T-helper 2 cell (primary cell): Measurements from ENCODE around the gene PDHX.
A peak's percentile ranks its signal among the peaks of the same experiment; 100 is the strongest.

Experiments used
- DNase-seq, 5 experiments: peaks; one replicate each; pipeline versions ENCODE4 v3.0.0 to v3.0.0-alpha.2; 2012 to 2022

Gene PDHX

DNA sequence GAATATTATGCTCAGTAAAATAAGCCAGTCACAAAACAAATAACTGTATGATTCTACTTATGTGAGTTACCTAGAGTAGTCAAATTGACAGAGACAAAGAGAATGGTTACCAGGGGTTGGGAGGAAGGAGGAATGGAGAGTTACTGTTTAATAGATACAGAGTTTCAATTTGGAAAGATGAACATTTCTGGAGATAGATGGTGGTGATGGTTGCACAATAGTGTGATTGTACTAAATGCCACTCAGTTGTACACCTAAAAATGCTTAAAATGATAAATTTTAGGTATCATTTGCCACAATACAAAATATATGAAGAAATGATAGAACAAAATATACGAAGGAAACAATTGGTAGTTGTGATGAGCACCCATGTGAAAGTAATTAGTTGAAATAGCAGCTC is 43.4 kb downstream of the PDHX start:
- DNase-seq: no peak

DNA sequence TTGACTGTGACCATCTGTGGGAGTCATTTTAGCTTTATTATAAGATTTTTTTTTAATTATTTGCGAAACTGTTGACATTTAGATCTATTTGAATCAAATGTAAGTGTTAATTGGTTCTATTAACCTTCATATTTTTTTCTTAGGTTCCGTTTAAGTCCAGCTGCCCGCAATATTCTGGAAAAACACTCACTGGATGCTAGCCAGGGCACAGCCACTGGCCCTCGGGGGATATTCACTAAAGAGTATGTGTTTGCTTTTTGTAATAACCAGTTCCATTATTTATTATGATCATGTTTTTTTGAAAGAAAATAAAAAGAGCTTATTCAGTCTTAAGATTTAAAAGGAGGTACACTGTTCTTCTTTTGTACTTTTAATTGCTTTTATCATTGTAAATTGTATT is 43.9 kb downstream of the PDHX start:
- DNase-seq: no peak

GRCh38 chr11:34962034-34962433 is 45.6 kb downstream of the PDHX start:
- DNase-seq: no peak

DNA sequence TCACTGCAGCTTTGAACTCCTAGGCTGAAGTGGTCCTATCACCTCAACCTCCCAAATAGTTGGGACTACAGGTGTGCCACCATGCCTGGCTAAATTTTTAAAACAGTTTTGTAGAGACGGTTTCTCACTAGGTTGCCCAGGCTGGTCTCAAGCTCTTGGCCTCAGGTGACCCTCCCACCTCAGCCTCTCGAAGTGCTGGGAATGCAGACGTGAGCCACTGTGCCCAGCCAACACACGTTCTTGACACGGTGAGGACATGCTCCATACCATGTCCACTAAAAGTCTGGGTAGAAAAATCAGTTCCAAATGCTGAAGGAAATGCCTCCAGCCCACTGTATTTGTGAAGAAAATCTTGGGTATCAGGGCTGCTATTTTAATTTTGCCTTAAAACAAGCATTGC is 46.9 kb downstream of the PDHX start:
- no peak for DNase-seq

DNA sequence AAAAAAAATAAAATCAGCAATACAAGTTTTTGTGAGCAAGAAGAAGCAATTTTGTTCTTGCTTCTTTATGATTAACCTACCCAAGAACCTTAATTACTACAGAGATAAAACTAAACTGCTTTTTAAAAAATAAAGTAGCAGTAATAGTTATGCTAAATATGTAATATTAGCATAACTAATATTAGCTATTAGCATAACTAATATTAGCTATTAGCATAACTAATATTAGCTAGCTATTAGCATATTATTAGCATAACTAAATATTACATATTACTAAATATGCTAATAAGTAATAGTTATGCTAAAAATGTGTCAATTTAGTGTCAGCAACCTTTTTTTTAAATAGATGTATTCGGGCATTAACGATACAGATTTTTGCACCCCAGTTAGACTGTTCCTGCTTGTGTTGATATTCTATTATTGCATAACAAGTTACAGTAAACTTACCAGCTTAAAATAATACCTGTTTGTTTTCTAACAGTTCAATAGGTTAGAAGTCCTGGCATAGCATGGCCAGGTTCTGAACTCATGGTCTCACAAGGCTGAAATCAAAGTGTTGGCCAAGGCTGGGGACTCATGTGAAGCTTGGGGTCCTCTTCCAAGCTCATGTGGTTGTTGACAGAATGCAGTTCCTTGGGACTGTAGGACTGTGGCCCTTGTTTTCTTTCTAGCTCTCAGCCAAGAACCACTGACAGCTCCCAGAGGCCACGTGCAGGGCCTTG is 48.4 kb downstream of the PDHX start:
- no peak for DNase-seq

DNA sequence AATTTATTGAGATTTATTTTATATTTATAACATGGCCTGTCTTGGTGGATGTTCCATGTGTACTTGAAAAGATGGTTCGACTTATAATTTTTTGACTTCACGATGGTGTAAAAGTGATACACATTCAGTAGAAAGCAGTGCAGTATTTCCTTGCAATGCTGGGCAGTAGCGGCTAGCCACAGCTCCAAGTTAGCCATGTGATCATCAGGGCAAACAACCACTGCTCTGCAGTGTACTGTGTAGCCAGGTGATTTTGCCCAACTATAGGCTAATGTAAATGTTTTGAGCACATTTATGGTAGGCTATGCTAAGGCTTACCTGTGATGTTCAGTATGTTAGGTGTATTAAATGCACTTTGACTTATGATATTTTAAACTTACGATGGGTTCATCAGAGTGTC is 52.4 kb downstream of the PDHX start:
- no peak for DNase-seq

DNA sequence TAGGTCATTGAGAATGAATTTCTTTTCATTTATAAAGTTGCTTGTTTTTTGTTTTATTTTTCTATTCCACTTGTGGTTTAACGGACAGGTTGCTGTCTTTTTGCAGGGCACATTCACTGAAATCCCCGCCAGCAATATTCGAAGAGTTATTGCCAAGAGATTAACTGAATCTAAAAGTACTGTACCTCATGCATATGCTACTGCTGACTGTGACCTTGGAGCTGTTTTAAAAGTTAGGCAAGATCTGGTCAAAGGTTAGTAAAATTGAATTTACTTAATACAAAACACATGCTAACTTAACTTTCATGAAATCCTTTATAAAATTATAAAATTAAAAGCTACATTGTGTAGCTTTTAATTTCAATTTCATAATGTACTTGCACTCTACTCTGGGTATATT is 53.6 kb downstream of the PDHX start:
- DNase-seq: no peak

- no peak for DNase-seq
These were observed 54.1 kb downstream of the PDHX start for GRCh38 chr11:34970480-34970879.

DNA sequence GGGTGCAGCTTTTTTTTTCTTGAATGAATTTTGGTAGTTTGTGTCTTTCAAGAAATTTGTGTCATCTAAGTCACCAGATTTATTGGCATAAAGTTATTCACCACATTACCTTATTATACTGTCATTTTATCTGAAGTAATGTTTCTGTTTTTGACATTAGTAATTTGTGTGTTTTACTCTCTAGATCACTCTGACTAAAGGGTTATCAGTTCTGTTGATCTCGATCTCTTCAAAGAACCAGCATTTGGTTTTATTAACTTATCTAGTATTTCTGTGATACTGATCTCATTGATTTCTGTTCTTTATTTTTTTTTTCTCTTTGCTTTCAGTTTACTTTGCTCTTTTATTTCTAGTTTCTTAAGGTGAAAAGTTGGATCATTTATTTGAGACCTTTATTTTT is 55.5 kb downstream of the PDHX start:
- DNase-seq: peak in 1 of 5 experiments; percentile 38

DNA sequence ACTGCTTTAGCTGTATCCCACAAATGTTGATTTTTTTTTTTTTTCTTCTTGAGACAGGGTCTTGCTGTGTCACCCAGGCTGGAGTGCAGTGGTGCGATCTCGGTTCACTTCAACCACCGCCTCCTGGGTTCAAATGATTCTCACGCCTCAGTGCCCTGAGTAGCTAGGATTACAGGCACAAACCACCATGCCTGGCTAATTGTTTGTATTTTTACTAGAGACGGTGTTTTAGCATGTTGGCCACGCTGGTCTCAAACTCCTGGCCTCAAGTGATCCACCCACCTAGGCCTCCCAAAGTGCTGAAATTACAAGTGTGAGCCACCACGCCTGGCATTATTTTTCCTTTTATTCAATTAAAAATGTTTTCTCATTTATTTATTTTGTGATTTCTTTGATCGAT is 55.9 kb downstream of the PDHX start:
- no peak for DNase-seq

- DNase-seq: no peak
These were observed 56.5 kb downstream of the PDHX start for GRCh38 chr11:34972892-34973291.

DNA sequence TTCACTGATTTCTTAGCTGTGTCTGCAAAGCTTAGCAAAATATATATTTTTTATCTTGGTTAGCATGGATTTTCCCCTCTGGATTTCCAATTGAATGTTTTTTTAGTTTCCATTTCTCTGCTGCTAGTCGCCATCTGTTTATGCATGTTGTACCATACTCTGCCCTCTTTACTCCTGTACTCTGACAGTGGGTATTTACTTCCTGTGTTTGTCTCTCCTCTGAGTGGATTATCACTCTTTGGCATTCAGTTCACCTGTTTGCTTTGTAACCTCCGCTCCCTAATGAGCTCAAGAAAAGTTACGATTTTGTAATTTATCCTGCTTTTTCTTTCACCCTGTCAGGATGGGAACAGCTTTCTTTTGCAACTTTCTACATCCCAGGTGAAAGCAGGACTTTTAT is 59.1 kb downstream of the PDHX start:
- DNase-seq: no peak

DNA sequence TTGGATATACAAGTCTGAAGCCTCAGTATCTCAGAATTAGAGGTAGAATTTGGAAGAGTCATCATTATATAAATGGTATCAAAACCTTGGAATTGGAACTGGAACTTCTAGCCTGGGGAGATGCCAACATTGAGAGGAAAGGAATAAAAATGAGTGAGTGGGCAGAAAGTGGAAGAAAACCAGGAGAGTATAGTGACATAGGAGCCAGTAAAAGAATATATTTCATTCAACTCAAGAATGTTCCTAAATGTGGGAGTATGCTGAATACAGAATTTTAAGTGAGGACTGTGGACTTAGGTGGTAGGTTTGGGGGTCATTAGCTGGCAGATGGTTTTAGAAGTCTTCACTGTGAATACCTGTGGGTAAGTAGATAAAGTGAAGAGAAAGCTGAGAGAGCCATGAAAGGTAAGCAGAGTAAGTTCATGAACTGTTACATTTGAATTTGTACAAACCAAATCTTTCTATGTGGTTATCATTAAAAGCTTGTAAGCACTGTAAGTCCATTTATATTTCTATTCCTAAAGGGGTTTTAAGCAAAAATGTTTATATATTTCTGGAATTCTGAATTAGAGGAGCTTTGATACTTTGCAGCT is 60.2 kb downstream of the PDHX start:
- DNase-seq: no peak

DNA sequence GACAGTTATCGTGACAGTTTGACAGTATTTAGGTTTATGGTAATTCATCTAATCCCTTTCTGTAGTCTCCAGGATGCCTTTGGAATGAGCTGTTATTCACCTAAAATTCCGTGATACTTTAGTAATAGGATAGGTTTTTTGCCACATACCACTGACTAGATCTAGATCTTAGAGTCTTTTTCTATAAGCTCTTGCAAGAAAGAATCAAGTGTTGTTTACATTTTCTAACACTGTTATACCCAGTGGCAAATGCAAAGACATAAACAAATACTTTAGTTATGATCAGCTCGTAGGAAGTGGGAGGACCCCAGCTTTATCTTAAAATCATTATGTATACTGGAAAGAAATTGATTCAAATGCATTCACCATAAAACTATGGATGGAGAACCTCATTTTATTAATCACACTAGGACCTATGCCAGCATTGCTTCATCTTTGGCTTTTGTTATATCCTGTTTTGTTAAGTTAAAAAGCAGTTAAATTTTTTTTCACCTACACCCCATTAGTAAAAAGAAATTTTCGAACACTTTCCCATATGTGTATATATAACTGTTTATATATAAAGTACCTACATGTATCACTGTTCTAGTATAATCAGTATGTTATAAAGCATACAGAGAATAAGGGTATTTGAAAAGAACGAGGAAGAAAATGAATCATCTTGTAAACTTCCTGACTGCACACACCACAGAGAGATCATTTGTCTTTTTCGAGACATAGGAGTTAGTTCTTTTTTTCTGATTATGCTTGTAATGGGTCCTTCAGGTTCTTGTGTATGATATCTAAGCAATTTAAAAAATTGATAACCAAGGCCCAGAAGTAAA is 60.9 kb downstream of the PDHX start:
- no peak for DNase-seq

DNA sequence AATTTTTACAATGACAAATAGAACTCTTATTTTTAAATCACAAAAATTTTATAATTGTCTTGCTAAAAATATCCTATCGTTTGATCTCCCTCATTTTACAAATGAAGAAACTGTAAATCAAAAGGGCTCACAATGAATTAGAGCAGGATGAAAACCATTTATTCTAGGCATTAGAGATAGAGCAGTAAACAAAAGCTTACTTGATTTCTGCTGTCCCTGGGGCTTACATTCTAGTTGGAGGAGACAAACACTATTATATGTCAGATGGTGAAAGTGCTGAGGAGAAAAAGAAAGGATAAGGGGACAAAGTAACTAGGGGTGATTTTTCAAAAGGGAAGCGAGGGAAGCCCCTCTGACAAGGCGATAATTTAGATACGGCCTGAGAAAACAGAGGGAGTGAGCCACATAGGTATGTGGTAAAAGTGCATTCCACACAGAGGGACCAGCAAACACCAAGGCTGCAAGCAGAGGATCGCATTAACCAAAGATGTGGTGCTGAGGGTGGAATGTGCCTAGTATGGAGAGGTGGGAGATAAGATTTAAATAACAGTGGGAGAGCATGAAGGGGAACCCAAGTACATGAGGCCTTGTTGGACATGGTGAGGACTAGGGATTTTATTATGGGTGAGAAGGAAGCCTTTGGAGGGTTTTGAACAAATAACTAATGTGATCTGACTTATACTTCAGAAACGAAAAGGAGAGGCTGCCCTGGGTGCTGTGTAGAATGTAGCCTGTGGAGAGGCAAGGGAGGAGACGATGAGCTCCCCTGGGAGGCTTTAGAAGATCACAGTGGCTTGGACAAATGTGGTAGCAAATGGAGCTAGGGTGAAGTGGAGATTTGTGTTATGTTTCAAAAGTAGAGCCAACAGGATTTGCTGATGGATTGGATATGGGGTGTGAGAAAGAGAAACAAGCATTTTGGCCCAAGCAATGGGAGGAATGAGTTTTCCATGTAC is 62.1 kb downstream of the PDHX start:
- no peak for DNase-seq

DNA sequence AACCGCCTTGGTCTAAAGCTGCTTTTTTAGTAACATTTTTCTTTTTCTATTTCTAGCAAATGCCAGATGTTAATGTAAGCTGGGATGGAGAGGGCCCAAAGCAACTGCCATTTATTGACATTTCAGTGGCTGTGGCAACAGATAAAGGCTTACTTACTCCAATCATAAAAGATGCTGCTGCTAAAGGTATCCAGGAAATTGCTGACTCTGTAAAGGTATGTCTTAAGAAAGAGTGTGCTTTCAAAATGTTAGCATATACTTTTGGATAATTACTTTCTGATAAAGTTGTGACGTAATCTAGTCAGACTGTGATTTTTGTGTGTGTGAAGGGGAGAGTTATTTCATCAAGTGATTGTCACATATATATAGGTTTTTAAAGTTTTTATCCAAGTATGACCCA is 68.1 kb downstream of the PDHX start:
- DNase-seq: no peak

DNA sequence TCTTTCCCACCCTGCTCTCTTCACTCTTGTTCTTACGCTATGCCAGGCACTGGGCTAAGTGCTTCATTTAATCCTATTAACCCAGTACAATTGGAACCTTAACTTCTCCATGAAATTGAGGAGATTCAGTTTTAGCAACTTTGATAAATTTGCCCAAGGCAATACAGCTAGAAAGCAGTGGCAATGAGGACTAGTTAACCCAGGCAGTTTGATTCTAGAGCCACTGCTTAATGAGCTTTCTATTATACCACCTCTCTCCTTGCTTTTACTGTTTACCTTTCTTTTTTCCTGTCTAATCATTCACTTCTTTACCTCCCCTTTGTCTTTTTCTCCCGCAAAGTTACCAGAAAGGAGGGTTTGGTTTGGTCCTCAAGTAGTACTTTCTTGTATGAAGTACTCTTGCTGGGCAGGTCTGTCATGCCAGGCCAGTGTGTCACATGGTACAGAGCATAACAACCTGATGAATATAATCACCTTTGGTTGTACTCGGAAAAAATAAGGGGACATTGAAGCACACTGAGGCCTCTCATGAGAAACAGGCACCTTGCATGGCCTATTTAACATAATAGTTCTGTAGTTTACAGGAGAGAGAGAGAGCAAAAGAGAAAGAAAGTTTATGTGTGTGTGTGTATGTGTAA is 70.6 kb downstream of the PDHX start:
- no peak for DNase-seq

DNA sequence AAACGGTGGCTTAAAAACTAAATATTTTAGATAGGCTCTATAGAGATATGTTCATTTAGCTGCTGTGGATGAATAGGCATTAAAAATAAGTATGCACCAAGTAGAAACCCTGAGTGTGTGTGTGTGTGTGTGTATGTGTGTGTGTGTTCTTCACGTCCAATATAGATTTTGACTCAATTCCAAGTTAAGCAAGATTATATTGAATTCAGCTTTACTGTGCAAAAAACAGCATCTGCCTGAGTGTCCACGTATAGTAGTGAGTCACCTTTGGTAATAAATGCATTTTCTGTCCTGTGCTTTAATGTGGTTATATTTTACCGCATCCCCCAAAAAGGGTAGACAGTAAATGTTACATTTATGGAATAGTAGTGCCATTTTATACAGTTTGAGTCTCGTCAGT is 71.2 kb downstream of the PDHX start:
- no peak for DNase-seq

DNA sequence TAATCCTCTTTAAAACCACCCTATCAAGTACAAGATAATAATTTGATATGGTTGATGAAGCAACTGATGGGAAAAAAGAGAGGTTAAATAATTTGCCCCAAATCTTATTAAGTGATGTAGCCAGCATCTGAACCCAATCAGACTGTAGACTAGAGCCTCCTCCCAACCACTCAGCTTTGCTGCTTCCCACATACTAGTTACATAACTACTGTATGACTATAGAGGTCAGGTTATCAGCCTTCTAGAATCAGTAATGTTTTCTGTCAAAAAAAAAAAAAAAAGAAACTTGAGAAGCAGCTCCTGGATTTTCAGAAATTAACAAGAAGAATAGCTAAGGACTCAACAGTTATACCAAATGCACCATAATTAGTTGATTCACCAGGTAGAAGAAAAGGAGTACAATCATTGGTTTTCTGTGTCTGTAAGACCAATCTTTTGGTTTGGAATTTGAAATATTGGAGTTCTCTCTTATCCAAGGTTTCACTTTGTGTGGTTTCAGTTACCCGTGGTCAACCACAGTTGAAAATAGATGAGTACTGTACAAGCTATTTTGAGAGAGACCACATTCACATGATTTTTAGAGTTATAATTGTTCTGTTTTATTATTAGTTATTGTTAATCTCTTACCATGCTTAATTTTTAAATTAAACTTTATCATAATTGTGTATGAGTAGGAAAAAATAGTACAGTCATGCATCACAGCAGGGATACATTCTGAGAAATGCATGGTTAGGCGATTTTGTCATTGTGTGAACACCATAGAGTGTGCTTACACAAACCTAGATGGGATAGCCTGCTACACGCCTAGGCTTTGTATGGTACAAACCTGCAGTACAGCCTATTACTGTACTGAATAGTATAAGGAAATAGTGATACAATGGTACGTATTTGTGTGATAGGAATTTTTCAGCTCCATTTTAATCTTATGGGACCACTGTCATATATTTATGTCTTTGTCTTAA is 72.2 kb downstream of the PDHX start:
- DNase-seq: no peak

DNA sequence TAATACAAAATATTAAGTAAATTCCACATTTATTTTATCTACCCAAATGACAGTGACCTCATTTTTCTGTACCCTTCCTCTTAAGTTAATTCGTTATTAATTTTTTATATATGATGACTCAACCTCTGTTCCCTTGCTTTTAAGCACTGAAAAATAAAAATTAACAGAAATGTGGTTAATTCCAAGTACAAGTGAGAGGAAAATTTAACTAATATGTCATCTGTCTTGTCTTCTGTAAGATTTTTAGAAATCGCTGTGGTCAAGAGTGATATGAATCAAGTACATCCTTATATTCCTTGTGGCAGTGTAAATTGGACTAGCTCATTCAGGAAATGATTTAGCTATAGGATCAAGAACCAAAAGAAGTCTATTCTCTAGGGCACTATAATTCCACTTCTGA is 74.5 kb downstream of the PDHX start:
- no peak for DNase-seq

GRCh38 chr11:34994854-34995253 is 78.4 kb downstream of the PDHX start:
- no peak for DNase-seq
